Head of caudate nucleus (tissue), 42 donors: ENCODE results near the gene TRPV4.

Experiments
- DNase-seq, 42 donors: peaks; one replicate each; pipeline versions ENCODE4 v3.0.0 to v3.0.0-alpha.2; 2020 to 2021; ENCODE audit warnings: mixed read lengths in 7 of 42
- intact Hi-C: fragments of 100-400 bp; cut with DNase I; formaldehyde crosslinking; loops from one replicate; pipeline ENCODE4 v1.15.0; 2022

TRPV4 gene

GRCh38 chr12:109833307-109834189, at the start of gene TRPV4:
Gene TRPV4 (minus strand): TSS chr12:109833398. CDS start chr12:109814796, 18,602 bp downstream.
- intact Hi-C loops: no loop called here
- DNase-seq: no peak

GRCh38 chr12:109881752-109882151, 48.6 kb upstream of the TRPV4 start:
- DNase-seq: no peak
- intact Hi-C loops: loop anchor here (2.0 to 5.0 kb wide), 2 partner anchors 33 to 74 kb away; no protein-coding TSS in a partner anchor

GRCh38 chr12:109880938-109881337, 47.7 kb upstream of the TRPV4 start:
- DNase-seq: no peak
- intact Hi-C loops: loop anchor here (5.0 kb wide), 1 partner anchor 74 kb away; no protein-coding TSS in a partner anchor

GRCh38 chr12:109880043-109880931, 47.1 kb upstream of the TRPV4 start, which contains the start of gene GLTP:
Gene GLTP (minus strand): TSS chr12:109880541. CDS start chr12:109880374, 167 bp downstream.
- peak; percentile 30 to 92 (median 84) for DNase-seq
- intact Hi-C loops: loop anchor here (5.0 kb wide), 1 partner anchor 73 kb away; no protein-coding TSS in a partner anchor

DNA sequence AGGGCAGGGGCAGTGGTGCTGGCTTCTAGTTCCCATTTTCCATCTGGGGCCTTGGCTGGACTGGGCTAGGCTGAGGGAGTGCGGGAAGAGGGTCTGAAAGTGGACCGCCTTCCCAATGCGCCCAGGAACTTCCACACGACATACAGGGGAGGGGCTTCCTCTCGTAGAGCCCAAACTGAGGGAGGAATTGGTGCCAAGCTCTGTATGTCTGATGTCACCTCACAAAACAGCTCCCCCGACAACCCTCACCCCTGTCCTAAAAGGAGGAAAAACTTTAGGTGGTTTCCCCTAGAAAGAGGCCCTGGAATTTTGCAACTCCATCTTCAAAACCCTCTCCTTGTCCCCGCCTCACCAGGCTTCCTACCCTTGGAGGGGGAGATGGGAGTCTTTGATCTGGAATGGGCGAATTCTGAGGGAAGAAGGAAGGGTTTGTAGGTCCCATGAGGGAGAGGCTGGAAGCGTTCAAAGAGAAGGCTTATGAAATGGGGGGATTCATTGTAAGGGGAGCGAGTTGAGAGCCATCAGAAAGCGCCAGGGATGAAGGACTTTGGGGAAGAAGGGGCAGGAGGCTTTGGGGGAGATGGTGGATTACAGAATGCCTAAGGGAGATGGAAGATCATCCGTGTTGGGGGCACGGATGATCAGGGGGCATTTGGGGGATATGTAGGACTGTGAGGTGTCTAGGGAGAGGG, 46.3 kb upstream of the TRPV4 start:
- DNase-seq: peak in 21 of 42 donors; percentile 9 to 71 (median 41)
- intact Hi-C loops: loop anchor here (5.0 to 10.0 kb wide), 2 partner anchors 72 to 155 kb away; no protein-coding TSS in a partner anchor

GRCh38 chr12:109878749-109879148, 45.6 kb upstream of the TRPV4 start:
- no peak for DNase-seq
- intact Hi-C loops: loop anchor here (10.0 kb wide), 1 partner anchor 154 kb away; no protein-coding TSS in a partner anchor

DNA sequence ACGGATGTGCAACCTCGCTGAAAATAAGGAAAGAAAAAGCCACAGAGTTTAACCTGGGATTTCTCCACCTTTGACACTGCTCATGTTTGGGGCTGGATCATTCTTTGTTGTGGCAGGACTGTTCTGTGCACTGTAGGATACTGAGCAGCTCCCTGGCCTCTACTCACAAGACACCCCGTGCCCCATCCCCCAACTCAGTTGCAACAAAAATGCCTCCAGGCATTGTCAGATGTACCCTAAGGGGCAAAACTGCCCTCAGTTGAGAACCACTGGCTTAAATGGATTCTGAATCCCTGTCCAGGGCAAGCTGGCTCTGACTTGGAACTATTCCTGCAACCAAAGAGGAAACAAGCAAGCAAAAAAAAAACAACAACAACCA, 45.0 kb upstream of the TRPV4 start:
- DNase-seq: peak in 16 of 42 donors; percentile 9 to 72 (median 44)
- intact Hi-C loops: loop anchor here (10.0 kb wide), 1 partner anchor 153 kb away; no protein-coding TSS in a partner anchor

GRCh38 chr12:109877504-109878246, 44.5 kb upstream of the TRPV4 start:
- DNase-seq: peak in 41 of 42 donors; percentile 16 to 87 (median 65)
- intact Hi-C loops: loop anchor here (10.0 kb wide), 1 partner anchor 153 kb away; no protein-coding TSS in a partner anchor

DNA sequence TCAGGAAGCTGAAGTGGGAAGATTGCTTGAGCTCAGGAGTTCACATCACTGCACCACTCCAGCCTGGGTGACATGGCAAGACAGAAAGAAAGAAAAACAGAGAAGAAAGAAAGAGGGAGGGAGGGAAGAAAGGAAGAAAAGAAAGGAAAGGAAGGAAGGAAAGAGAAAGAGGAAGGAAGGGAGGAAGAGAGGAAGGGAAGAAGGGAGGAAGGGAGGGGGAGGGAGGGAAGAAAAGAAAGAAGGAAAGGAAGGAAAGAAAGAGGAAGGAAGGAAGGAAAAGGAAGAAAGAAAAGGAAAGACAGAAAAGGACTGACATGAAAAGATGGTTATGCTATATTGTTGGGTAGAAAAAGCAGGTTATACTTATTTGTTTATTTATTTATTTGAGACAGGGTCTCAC, 43.2 kb upstream of the TRPV4 start:
- DNase-seq: no peak
- intact Hi-C loops: loop anchor here (10.0 kb wide), 1 partner anchor 152 kb away; no protein-coding TSS in a partner anchor

DNA sequence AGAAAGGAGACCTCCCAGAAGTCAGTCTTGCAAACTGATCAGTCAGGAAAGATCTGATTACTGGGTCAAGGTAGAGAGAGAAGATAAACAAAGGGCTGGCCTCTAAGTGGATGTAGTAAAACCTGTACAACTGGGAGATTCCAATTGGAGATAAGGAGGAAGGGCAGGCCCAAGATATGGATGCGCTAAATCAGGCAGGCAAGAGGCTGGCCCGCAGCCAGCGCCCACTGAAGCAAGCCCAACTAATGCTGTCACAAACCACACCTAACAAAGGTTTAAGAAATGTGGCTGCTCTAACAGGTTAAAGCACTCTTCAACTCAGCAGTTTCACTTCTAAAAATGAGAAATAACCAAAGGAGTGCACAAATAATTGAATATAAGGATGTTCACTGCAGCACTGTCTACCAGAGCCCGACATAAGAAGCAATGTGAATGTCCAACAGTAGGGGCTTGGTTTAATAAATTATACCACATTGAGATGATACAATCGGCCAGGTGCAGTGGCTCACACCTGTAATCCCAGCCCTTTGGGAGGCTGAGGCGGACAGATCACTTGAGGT, 42.5 kb upstream of the TRPV4 start:
- intact Hi-C loops: loop anchor here (10.0 kb wide), 1 partner anchor 151 kb away; no protein-coding TSS in a partner anchor
- DNase-seq: no peak

GRCh38 chr12:109873653-109874052, 40.5 kb upstream of the TRPV4 start:
- no peak for DNase-seq
- intact Hi-C loops: loop anchor here (10.0 kb wide), 1 partner anchor 149 kb away; no protein-coding TSS in a partner anchor

DNA sequence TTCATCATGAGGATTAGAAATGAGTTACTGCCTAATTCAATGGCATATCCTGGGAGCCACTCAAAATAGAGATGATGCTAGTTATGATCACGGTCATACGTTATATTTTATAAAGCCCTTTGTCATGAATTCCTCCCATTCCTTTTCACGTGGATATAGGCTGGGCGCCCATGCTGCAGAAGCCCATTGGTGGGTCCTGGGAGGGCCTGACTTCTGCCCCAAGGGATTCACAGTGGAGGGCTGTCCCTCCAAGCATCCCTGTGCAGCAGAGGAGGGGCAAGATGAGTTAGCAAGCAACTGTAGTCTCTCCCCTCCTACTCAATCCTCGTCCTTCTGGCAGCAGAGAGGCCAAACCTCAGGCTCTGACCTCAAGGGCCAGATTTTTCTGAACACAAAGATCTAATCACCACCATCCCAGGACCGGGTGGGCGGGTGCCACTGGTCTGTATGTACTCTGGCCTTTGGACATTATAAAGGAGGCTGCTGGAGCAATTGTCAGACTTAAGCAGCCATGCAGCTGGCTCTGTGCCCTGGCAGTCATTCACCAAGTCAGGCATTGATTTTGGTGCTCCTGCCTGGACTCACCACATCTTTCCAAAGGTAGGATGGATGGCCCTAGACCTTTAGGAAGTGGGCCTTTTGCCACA, 38.6 kb upstream of the TRPV4 start:
- DNase-seq: peak in 21 of 42 donors; percentile 10 to 78 (median 37)
- intact Hi-C loops: loop anchor here (10.0 kb wide), 1 partner anchor 147 kb away; no protein-coding TSS in a partner anchor

DNA sequence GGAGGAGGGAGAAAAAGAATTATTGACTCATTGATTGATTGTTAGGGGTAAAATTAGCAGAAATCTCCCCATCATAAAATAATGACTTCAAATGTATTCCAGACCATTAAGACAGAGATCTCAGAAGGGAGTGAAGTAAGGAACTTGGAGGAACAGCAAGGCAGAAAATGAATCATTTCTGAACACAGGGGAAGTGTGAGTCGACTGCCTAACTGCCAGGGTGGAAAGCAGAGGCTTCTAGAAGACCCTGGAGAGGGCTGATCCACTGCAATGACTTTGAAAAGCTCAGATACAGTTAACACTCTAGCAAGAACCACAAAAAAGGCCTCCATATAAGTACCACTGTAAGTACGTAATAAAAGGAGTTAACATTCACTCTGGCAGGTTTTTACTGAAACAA, 37.5 kb upstream of the TRPV4 start:
- no peak for DNase-seq
- intact Hi-C loops: loop anchor here (10.0 kb wide), 1 partner anchor 146 kb away; no protein-coding TSS in a partner anchor

- DNase-seq: no peak
- intact Hi-C loops: no loop called here
These were observed 35.2 kb upstream of the TRPV4 start for GRCh38 chr12:109868182-109869051.

DNA sequence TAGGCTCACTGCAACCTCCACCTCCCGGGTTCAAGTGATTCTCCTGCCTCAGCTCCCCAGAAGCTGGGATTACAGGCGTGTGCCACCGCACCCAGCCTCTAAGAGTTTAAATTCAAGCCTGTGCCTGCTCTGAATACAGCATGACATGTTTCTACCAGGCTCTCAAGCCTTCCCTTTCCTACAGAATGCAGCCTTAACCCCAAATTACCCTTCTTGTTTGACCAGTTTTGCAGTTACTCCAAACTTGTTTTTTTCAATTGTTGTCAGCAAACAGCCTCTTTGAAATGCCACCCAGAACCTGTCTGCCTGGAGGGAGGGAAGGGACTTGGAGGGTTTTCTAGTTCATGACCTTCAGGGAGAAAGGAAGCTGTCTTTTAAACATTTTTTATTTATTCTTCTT, 31.7 kb upstream of the TRPV4 start:
- intact Hi-C loops: no loop called here
- DNase-seq: no peak
